HG03378 (cell line): ENCODE results near the gene BAAT.

Experiments
- ATAC-seq: cut with Tn5 transposase; IDR thresholded peaks from one replicate; pipeline ENCODE4 v1.9.1; 2021; ENCODE audit warnings: mild to moderate bottlenecking, moderate library complexity; ENCODE audit not compliant: unreplicated experiment

The BAAT gene

DNA sequence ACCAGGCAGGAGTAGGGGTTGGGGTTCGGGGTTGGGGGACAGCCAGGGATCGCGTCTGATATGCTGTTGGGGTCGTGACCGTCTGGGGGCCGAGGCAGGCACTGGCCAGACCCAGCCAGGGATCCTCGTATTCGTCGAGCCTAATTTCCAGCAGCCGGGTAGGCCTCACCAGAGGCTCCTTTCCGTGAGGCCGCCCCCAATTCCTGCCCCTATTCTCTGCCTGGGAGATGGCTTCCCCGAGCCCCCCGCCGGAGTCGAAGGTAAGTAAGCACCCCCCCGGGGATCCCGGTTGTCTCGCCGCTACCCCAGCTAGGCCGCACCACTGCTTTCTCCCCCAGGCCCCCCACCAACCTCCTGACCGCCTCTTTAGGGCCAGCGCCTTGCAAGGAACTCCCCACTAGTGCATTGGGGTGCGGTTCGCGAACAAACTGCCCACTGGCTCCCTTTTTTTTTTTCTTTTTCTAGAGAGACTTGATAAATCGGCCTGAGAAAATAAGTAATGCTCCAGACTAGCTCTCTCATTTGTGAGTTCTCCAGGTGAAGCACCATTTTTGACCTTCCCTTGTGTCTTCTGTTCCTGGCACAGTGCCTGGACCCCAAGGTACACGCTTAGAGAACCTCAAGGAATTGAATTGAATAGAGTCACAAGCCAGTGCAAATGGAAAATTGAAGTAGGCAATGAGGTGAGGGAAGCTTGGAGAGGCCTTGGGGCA is 14.3 kb upstream of the BAAT start:
- no peak for ATAC-seq

DNA sequence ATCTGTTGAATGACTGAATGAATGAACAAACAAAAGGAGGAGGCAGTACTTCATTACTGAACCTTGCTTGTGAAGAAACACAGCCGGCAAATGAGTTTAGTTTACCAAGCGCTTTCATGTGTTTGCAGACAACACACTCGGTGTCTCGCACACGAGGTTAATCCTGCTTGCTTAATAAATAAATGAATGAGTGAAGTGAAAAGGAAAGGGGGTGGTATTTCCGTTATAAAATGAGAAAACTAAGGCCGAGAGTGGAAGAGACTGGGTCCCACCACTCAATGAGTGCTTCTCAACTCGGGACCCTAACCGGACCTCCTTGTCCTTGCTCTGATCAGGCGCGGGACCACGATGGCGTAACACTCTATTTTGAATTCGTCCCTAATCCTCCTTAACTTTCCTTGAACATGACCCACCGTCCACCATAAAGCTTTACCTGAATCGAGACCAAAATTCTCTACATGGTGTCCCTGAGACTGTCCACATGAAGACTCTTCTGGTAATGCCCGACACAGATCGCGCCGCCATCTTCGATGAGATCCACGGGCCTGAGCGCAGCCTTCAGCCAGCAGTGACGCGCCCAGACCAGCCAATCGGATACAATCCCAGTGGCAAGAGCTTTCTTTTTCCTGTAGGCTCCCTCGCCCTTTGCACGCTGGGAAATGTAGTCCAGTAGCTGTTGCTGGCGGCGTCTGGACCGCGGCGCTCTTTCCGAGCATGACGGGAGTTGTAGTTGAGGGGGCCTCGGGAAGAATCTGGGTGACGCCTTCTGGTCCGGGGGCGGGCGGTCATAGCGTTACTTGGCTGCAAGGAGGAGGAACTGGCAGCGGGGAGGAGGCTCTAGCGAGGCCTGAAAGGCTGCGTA is 13.5 kb upstream of the BAAT start, which contains the start of the genes MRPL50 and ZNF189:
MRPL50 (minus strand) TSS at position 551 of the 862 bp plus-strand sequence; CDS start at position 525, 26 bp downstream.
ZNF189 (plus strand) TSS at position 784 of the 862 bp plus-strand sequence. CDS start 306 bp downstream, outside the sequence.
- peak; percentile 99 for ATAC-seq

DNA sequence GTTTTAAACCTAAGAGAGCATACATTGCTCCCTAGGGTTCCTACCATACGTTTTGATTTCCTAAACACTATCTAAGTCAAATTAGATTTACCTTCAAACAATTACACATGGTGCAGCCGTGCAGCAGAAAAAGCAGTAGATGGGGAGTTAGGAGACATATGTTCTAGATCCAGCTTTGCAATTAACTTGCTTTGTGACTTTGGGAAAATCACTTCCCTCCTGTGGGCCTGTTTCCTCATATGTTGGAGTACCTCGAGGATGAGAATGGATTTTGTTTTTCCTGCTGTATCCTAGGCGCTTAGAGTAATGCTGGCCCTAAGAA is 12.9 kb upstream of the BAAT start:
- no peak for ATAC-seq

DNA sequence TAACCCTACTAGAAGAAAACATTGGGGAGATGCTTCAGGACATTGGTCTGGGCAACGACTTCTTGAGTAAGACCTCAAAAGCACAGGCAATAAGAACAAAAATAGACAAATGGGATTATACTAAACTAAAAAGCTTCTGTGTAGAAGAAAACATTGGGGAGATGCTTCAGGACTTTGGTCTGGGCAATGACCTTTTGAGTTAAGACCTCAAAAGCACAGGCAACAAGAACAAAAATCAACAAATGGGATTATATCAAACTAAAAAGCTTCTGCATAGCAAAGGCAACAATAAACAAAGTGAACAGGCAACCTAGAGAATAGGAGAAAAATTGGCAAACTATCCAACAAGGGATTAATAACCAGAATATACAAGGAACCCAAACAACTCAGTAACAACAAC is 9.9 kb upstream of the BAAT start:
- ATAC-seq: no peak

DNA sequence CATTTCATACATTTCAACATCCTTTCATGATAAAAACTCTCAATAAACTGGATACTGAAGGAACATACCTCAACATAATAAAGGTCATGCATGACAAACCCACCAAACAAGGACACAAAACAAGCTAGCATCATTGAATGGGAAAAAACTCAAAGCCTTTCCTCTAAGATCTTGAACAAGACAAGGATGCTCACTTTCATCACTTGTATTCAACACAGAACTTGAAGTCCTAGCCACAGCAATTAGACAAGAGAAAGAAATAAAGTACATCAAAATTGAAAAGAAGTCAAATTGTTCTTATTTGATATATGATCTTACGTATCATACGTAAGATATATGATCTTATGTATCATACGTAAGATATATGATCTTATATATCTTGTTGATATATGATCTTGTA is 8.3 kb upstream of the BAAT start:
- ATAC-seq: no peak

DNA sequence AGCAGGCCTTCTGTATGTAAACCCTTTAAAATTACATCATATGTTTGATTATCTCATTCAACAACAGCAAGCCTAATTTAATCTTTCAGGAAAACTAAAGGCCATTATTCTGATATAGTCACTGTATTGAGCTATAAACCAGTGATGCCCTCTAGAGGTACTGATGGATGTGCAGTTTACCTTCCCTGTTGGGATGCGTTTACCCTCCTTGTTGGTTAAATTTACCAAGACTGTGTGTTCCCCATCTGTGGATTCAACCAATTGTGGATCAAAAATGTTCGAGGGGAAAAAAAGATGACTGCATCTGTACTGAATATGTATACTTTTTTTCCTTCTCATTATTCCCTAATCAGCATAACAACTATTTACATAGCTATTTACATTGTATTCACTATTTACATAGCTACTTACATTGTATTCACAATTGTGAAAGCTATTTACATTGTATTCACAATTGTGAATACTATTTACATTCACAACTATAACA is 3.7 kb upstream of the BAAT start:
- ATAC-seq: no peak

DNA sequence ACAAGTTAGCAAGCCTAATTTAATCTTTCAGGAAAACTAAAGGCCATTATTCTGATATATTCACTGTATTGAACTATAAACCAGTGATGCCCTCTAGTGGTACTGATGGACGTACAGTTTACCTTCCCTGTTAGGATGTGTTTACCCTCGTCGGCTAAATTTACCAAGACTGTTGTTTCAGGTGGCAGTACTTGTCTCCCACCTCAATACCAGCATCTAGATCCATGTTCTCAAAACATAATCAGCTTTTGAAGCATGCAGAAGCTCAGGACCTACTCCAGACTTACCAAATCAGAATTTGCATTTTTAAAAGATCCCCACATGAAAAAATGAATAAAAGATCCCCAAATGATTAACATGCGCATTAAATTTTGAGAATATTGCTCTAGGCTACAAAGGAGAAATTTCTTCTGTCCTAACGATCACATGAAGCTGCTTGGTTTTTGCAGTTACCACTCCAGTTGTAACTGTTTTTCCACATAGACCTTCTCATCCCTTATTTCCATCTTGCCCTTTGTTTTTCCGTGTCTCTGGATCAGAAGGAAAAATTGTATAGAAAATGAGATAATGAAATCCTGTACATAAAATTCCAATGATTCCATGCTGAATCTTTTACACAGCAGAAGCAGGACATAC is 3.2 kb upstream of the BAAT start:
- no peak for ATAC-seq

DNA sequence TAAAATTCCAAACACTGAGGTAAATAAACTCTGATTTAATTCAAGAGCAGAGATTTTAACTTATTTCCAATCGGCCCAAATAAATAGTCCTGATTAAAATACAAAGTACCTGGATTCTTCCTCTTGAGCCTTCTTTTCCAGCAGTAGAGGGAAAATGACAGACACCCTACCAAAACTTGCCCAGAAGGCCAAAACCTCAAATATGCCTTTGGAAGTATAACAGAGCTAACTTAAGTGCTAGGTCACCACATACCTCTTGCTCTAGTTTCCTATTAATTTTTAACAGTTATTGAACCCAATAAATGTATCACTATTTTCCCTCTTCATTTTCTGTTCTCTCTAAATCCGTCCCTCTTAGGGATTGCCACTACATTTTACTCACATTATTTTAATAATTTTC is 1.4 kb downstream of the BAAT start:
- ATAC-seq: no peak

DNA sequence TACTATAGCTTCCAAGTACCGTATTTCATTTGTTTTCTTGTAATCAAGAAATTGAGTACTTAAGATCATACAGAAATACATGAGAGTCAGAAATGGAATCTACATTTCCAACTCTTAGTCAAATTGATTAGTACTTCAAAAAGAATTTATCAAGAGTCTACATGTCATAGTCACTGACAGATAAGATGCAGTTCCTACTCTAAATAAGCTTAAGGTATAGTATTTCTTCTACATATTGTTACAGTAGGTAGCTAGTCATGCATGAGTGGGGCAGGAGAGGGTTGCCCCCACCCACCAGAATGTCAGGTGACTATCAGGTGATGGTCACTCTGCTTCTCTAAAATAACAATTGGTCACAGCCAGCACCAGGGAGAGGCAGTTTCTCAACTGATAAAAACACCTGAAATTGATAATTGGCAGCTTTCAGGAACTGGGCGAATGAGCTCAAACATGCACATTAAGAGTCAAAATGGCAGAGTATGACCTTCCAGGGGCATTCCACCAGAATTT is 2.9 kb downstream of the BAAT start:
- ATAC-seq: no peak

DNA sequence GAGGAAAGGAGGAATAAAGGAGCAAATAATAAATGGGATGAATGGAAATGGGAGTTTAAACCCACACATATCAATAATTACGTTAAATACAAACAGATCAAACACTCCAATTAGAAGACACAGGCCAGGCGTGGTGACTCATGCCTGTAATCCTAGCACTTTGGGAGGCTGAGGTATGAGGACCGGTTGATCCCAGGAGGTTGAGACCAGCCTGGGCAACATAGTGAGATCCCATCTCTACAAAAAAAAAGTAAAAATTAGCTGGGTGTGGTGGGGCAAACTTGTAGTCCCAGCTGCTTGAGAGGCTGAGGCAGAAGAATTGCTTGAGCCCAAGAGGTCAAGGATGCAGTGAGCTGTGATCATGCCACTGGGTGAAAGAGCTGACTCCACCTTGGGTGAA is 3.7 kb downstream of the BAAT start:
- no peak for ATAC-seq

DNA sequence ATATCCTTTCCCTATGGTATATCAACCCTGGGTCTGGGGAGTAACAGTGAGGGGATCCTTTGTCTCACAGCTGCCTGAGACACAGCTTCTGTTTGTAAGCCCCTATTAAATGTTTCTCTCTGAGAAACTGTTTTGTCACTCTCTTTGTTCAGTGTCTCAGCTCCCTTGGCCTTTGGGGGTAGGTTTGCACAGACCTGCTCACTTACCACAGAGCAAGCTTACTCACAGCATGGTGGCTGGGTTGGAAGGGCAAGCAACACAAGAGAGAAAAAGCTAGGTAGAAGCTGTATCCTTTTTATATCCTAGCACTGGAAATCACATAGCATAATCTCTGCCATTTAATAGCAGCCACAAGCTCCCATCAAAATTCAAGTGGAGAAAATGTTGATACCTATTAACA is 4.5 kb downstream of the BAAT start:
- ATAC-seq: no peak

DNA sequence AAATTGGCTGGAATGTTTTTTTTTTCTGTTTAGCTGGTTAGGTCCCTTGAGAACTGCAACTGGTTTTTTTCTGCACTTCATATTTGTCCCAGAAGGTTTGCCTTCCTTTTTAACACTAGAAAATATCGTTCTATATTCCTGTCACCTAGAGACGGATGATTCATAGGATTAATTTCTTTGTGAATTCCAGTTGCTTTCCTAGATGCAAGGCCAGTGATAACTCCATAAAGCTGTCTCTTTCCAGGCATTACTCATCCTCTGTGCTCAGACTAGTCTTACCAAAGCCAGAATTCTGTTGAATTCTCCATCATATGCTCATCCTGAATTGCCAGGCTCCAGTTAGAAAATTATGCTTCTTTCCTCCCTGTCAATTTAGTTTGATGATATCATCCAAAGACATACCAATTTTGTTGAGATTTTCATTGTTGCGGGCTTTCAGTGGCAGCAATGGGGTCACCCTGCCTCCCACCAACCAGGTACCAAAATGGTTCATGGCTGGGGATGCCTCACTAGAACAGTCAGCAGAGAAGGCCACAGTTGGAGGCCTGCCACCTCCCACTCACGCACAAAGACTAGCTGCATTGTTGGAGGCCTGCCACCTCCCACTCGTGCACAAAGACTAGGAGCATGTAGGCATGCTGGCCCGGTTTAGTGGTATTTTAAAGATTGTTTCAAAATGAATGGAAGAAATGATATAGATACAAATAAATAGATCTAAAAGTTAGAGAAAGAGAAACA is 8.5 kb downstream of the BAAT start:
- ATAC-seq: no peak

DNA sequence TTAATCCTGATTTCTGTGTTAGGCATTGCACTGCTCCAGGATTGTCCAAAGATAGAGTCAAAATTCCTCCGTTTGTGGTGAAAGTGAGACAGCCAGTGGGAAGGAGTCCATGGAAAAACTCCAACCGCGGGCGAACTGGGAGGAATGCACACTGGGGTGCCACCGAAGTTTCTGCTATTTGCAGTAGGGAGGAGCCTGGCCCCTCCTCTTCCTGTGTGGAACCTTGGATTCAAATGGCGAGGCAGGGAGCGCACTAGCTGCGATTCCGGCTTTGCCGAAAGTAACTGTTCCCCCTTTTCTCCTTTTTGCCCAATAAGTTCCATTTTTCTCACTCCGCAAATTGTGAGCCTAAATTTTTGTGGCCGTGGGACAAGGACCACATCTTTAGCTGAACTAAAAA is 9.3 kb downstream of the BAAT start:
- no peak for ATAC-seq

DNA sequence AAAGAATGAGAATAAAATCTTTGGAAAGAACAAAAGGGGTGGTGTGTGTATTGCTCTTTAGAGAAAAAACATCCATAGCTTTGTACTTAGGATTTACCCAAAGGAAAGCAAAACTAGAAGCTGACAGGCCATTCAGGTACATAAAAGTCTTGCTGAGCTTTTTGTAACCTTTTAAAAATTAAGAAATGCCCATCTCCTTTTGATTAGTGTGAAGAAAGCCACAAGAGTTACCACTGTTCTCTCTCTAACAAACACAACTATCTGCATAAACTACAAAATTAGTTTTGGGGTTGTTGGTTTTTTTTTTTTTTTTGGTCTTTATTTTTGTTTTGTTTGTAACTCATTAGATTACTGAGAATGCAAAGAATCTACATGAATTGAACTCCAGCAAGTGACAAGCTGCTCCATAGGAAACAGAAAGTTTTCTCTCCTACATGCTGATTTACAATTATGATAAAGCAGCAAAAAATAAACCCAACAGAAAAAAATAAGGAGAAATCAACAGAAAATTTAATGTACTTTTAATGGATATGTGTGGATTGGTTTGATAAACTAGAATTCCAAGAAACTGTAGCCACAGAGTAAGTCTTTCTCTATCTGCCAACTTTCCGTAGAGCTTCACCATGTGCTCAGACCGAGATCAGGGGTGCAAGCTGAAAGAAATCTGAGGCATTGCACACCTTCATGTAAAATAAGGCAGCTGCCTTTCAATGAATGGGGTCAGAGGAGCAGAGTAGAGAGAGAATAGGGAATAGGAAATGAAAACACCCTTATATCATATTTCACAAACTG is 12.3 kb downstream of the BAAT start:
- ATAC-seq: no peak

DNA sequence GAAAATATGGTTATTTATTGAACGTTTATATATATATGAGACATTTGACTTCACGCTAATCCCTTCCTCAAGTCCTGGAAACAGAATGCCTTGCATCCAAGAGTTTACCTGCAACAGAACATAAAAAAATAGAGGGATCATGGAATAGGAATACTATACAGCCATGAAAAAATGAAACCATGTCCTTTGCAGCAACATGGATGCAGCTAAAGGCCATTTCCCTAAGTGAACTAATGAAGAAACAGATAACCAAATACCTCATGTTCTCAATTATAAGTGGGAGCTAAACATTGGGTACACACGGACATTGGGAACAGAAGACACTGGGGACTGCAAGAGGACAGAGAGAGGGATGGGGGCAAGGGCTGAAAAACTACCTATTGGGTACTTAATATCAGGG is 13.0 kb downstream of the BAAT start:
- no peak for ATAC-seq

DNA sequence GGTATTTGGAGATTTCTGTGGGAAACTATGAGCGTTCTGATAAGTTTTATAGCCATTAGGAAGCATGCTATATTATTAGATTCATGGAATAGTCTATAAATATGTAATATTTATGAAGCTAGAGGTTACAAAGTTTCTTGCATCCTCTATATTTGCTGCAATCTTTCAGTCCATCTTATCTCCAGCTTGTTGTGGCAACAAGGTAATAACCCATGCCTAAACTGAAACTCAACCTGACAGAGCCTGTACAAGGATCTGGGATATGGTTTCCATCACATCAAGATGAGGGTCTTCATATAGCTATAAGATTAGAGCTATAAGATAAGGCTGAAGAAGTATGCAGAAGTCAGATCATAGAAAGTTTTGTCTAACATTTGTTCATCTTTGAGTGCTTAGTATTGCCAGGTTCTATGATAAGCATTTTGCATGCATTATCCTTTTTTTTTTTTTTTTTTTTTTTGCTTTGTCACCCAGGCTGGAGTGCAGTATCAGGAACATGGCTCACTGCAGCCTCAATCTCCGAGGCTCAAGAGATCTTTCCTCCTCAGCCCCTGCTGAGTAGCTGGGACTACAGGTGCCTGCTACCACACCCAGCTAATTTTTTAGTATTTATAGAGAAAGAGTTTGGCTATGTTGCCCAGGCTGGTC is 14.8 kb downstream of the BAAT start:
- ATAC-seq: no peak

DNA sequence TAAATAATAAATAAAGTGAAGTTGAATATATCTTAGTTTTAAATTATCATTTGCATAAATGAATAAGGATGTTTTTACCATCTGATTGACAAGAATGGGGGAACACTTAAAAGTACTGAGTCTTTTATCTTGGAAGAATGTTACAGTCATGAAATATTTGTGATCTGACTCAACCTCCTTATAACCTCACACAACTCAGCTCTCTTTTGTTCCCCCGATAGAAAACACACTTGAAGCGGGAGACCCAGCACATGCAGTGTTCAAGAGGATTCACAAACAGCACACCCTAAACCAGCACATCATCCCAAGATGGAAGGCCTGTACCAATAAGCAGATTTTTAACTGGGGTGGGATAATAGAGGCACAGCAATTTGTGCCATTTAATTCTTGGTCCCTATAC is 15.5 kb downstream of the BAAT start:
- no peak for ATAC-seq

DNA sequence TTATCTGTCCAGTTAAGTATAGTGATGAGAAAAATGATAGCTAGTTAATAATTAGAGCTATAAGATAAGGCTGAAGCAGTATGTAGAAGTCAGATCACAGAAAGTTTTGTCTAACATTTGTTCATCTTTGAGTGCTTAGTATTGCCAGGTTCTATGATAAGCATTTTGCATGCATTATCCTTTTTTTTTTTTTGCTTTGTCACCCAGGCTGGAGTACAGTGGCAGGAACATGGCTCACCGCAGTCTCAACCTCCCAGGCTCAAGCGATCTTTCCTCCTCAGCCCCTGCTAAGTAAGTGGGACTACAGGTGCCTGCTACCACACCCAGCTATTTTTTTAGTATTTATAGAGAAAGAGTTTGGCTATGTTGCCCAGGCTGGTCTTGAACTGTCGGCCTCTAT is 17.5 kb downstream of the BAAT start:
- no peak for ATAC-seq

DNA sequence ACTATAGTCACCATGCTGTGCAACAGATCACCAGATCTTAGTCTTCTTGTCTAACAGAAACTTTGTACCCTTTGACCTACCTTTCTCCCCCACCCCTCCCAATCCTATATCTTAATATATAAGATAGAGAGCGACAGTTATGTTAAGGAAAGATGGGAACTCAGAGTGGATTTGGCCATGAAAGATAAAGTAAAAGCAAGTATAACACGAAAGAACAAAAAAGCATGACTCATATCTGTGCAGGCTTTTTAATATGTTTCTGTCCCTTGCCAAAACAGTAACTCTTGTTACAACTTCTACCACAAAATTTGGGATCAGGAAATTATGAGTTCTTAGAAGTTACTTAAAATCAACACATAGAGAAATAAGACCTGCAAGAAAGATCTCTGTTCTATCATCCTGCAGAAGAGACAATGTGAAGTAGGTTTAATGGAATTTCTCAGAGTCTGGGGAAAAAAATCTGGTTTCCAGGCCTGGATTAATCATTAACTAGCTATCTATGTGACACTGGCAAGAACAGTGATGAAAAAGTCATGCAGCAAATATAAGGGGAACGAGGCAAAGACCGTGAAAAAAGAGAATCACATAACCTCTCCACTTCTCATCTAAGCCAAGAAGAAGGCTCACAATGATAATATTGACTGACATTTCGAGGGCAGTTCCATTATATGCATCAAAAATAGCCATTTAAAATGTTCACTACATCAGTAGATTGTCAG is 18.6 kb downstream of the BAAT start:
- ATAC-seq: no peak
